ENCODE data around the gene PCAT7.

GRCh38 chr9:94613003-94613402, 58.1 kb downstream of the PCAT7 start:
- TF ChIP-seq CTCF (conservative IDR thresholded peaks at IDR 0.05; ENCODE audit: low read length) (no peak; the same call in 1 of the 2 replicates), EZH2phosphoT487 (IDR thresholded peaks at IDR 0.05; ENCODE audit: borderline replicate concordance, low read depth, low read length) (no peak)
